AG09309 (cell line): ENCODE results near the gene MALSU1.

Experiments
- DNase-seq: peaks from one replicate; pipeline ENCODE4 v3.0.0-alpha.2; 2010; ENCODE audit warnings: low read depth
- H3K4me3 ChIP-seq: 2 replicates; pipeline ENCODE4 v1.5.1; 2011; ENCODE audit warnings: mild to moderate bottlenecking, low read depth, low read length, moderate library complexity; ENCODE audit not compliant: control insufficient read depth
- CTCF ChIP-seq: IDR thresholded peaks from 2 replicates; pipeline ENCODE4 v1.5.1; 2011; ENCODE audit warnings: mild to moderate bottlenecking, low read depth, low read length, inconsistent platforms; ENCODE audit not compliant: insufficient read depth, control insufficient read depth; ENCODE audit errors: missing control alignments

The MALSU1 gene

DNA sequence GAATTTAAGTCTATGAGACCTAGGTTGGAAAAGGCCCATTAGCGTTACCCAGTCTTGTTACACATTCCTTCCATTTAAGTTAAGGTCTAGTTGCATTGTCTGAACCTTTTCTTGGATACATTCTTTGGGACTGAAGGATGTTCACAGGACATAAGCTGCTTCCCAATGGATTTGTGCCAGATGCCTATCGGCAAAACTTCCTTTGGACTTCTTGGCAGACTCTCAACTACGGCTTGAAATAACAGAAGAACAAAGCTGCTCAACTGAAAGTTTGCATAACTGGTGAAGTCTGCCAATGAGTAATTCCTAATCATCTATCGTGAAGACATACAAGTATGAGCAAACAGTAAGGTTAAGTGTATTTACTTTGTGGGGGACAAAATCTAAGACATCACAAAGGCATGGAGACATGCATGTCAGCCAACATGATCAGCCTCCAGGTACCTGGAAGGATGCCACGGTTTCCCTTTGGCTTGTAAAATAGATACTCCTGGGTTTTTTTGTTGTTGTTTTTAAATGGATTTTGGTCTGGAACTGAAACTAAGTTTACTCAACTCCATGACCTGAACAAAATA, 35.4 kb downstream of the MALSU1 start:
- TF ChIP-seq CTCF: no peak
- no peak overlapping the region for H3K4me3 ChIP-seq
- peak; percentile 90 for DNase-seq

DNA sequence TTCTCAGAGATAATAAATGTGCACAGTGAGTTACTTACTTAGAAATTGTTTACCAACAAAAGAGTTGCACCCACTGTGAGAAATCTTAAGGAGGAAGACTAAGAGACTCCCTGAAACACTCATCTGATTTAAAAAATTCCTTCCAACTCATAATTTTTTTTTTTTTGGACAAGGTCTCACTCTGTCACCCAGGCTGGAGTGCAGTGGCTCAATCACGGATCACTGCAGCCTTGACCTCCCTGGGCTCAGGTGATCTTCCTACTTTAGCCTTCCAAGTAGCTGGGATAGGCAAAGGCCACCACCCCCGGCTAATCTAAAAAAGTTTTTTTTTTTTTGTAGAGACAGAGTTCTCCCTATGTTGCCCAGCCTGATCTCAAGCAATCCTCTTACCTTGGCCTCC, 36.0 kb downstream of the MALSU1 start:
- TF ChIP-seq CTCF: no peak
- H3K4me3 ChIP-seq: no peak overlapping the region
- DNase-seq: no peak

DNA sequence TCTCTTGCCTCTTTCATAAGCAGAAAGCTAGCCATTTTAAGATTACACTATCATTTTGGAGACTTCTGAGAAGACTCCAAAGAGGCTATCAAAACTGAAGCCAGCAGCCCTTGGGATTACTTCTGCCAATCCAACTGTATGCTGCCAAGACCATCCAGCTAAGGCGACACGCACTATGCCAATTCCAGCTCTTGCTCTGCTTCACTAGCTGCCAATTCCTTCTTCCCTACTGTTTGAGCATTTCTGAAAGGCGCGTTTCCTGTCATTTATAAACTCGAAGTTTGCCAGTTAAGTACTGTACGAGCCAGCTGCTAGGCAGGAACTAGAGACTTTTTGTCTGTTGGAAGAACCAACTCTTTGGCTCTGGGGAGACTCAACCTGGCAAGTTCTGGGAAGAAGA, 36.5 kb downstream of the MALSU1 start:
- H3K4me3 ChIP-seq: no peak overlapping the region
- TF ChIP-seq CTCF: no peak
- DNase-seq: no peak

DNA sequence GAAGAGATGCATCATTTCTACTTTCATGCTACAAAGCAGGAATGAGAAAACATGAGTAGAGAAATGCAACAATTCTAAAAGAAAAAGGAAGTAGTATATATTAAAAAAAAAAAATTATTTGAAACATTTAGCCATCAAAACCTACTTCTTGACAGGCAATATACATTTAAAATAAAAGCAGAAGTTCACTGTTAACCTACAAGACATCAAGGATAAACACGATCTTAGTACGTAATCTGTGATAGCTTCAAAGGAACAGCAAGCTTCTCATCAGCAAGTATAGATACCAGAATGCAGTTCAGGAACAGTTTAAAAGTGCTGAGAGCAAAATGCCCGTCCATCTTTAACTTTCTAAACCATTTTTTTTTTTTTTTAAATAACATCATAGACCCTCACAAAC, 36.9 kb downstream of the MALSU1 start:
- H3K4me3 ChIP-seq: no peak overlapping the region
- no peak for DNase-seq
- TF ChIP-seq CTCF: no peak

DNA sequence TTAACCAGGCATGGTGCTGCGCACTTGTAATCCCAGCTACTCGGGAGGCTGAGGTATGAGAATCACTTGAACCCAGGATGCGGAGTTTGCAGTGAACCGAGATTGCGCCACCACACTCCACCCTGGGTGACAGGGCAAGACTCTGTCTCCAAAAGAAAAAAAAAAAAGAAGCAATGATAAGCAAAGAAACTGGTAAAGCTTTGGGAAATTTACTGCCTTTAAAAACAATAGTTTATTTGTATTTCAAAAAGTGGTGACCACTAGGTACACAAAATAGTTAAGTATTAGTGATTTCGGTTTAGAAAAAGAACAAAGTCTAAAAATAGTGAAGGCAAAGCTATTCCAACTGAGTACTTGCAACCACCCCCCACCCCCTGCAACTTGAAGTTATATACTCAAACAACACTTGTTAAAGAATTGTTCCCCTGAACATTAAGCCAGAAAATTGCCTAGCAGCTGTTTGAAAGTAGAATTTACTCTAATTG, 37.7 kb downstream of the MALSU1 start:
- H3K4me3 ChIP-seq: no peak overlapping the region
- no peak for TF ChIP-seq CTCF
- DNase-seq: no peak

DNA sequence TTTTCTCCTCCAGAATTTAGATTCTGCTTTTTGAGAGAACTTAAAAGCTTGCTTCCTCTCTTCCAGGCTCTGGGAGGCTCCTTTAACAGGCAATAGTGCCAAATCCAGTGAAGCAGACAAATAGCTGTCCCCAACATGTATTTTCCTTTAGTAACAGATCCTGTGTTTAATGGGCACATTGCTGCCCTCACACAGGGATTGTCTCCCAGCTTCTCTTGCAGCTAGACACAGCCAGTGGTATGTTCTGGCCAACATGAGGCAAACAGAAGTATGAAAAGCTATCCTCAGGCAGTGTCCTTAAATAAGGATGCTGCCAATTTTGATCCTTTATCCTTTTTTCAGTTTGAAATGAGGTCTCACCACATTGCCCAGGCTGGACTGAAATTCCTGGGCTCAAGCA, 38.2 kb downstream of the MALSU1 start:
- H3K4me3 ChIP-seq: no peak overlapping the region
- TF ChIP-seq CTCF: no peak
- DNase-seq: no peak

GRCh38 chr7:23338439-23338838, 39.3 kb downstream of the MALSU1 start:
- no peak for DNase-seq
- no peak overlapping the region for H3K4me3 ChIP-seq

More at GRCh38 chr7:23338439-23338838, 39.3 kb downstream of the MALSU1 start:
- TF ChIP-seq CTCF: no peak
